Measurements from ENCODE around the gene ZNF664.

ZNF664 gene

DNA sequence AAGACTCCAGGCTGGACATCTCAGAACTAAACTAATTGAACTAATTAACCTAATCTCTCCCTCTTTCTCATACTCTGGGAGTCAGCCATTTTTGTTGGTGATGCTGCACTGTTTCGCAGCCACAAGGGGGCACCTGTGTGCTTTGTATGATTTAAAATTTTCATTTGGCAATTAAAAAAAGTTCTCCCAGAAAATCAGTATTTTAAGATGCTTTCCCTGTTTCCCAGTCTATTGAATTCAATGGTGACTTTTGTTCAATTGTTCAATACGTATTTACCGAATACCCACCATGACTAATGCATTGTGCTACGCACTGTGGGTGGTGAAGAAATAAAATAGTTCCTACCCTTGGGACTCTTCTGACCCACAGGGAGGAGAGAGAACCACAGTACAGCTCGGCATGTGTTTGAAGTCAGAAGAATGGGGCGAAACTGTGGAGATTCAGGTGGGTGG, 63.7 kb downstream of the ZNF664 start:
- DNase-seq: peak; percentile 22 to 40

DNA sequence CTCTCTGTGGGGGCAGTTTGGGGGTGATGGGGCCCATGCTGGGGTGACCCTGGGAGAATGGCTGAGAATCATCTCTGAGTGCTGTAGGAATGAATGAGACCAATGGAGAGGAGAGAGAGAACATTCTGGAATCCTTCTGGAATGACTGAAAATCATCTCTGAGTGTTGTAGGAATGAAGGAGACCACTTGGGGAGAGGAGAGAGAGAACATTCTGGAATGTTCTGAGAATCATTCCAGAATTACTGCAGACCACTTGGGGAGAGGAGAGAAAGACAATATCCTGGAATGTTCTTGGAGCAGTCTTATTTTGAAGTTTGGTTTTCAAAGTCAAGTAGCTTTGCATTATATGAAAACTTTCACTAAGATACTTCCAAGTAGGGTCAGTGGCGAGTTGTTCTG, 64.3 kb downstream of the ZNF664 start:
- DNase-seq: no peak

DNA sequence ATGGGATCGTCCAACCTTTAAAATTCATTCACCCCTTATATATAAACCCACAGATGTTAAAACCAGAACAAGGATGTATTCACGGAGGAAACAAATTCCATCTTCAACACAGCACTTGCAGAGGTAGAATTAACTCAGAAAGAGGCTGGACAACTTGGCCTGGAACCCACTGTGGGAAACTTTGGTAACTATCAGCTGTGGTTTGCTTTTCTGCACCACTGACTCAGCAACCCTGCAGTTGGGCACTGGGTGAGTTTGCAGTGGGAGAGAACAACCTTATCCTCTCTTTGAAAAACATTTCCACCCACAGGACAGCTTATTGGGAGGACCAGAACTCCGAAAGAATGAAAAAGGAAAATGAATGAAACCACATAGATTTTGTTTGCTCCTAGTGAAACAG, 66.3 kb downstream of the ZNF664 start:
- DNase-seq: no peak

DNA sequence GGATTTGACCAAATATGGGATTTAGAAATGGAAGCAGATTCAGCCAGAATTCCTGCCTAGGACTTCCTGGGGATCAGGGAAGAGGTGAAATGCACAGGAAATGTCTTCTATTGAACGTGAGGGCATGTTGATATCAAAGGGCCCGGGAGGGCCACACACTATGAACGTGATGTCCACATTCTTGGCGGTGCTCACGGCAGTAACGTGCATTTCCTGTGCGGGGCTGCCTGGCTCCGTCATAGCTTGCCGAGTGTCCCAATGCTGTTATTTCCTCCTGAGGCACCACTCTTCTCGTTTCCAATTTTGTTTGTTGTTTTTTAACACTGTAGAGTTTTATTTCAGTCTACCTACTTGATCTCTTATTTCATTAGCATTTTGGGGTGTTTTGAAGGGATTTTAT, 67.3 kb downstream of the ZNF664 start:
- no peak for DNase-seq

DNA sequence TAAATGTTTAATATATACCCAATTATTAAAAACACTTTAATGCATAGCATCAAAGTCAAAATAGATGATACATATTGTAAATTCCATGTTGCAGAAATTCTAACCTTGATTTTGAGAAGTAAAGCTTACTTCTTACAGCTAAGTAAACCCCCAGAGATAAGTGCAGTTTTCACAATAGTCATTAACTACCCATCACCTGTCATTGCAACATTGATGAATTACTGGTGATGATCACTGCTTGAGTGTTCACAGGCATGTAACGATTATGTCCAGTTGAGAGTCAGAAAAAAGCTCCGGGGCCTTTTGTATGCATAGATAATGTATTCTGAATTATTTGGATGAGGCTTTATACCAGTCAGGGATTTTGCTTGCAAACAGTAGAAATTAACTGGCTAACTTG, 67.7 kb downstream of the ZNF664 start:
- no peak for DNase-seq

DNA sequence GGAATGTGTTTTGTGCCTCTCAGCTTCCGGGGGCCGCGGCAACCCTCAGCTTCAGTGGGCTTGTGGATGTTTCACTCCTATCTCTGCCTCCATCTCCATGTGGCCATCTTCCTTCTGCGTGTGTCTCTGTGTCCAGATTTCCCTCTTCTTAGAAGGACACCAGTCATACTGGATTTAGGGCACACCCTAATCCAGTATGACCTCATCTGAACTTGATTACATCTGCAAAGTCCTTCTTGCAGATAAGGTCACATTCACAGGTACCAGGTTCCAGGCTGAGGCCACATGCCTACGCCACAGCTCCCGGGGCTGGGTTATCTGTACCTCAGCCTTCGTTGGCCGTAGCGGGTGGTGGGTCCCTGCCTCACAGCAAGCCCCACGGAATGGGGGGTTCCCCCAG, 68.9 kb downstream of the ZNF664 start:
- no peak for DNase-seq

DNA sequence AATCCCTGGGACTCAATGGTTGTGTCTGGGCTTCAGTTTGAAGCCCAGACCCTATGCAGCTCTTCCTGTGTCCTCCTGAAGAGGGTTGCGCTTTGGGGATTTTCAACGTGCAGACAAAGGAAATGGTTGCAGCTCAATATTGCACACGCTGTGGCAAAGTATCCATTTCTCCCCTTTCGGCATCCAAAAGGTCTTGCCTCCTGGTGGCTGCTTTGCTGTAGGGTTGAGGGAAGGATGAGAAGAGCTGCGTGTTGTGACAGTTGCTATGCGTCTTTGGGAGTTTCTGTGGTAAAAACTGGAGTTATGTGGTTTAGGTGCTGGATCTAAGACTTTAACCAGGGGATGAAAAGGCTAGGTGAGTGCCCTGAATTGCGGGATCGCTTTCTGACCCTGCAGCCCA, 71.0 kb downstream of the ZNF664 start:
- no peak for DNase-seq

DNA sequence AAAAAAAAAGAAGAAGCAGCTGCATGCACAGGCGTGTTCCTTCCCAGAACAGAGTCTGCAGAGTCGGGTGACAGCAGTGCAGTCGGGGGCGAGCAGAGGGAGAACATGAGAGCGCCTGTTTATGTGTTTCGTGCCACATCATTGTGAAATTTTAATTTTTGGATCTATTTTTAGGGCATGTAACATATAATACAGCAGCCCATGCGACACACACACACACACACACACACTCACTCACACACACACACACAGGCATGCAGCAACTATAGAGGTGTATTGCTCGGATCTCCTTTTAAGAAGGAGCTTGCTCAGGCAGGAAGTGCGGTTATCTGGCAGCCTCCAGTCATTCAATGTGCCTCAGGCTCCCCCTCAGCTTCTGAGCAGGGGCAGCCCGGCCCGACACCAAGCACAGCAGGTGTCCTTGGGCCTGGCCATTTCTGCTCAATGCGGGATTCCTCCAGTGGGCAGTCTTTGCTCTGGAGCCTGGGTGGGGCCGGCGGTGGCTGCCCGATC, 71.8 kb downstream of the ZNF664 start:
- no peak for DNase-seq

DNA sequence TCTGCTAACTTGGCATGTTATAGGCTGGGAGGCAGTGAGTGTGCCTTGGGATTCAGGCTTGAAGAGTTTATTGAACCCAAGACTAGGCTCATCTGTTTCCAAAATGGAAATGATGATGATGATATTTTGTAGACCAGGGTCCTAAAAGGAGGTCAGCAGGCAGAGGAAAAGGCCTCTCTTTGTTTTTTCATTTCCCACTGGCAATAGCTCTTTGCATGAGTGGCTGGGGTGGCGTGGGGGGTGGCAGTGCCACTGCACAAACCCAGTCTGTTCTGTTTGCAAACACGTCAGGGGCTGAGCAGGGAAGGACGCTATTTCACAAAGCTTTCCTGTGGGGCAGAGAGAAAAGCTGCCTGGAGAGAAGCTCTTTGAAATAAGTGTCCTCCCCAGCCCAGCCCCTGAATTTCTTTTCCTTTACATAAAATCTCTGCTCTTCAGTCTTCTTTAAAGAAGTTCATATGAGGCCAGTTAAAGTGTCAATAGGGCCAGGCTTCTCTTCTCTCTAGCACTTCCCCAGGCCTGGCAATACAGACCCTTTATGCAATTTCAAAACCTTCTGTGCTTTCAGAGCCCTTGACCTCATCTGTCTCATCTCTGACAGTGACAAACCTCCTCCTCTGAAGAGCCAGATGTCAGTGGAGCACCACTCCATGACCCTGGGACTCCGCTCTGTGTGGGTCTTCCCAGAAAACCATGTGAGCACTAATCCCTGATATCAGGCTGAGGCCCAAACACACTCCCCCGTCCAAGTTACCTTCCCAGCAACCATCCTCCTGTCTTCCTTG, 72.8 kb downstream of the ZNF664 start:
- no peak for DNase-seq

DNA sequence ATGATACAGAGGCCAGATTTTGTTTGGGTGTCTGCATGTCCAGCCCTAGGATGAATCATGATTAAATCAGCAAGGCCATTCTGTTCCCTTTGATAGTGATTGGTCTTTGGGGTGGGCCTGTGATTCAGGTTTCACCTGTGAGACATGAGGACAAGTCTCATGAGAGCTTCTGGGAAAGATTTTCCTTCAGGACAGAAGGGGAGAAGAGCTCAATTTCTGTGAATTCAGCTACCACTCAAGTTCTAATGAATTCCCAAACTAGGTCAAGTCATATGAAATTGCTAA, 73.4 kb downstream of the ZNF664 start:
- DNase-seq: no peak

DNA sequence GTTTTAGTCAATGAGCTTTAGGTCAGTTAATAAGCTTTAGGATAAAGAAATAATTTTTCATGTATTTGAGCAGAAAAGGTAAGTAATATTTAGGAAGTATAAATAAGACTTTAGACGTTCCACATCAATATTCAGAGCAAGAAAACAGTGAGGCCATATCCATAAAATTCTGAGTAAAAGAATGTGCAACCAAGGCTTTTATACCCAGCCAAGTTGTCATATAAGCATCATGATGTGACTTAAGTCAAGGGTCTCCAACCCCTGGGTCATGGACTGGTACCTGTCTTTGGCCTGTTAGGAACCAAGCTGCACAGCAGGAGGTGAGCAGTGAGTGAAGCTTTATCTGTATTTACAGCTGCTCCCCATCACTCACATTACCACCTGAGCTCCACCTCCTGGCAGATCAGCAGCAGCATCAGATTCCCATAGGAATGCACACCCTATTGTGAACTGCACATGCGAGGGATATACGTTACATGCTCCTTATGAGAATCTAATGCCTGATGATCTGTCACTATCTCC, 74.1 kb downstream of the ZNF664 start:
- no peak for DNase-seq

DNA sequence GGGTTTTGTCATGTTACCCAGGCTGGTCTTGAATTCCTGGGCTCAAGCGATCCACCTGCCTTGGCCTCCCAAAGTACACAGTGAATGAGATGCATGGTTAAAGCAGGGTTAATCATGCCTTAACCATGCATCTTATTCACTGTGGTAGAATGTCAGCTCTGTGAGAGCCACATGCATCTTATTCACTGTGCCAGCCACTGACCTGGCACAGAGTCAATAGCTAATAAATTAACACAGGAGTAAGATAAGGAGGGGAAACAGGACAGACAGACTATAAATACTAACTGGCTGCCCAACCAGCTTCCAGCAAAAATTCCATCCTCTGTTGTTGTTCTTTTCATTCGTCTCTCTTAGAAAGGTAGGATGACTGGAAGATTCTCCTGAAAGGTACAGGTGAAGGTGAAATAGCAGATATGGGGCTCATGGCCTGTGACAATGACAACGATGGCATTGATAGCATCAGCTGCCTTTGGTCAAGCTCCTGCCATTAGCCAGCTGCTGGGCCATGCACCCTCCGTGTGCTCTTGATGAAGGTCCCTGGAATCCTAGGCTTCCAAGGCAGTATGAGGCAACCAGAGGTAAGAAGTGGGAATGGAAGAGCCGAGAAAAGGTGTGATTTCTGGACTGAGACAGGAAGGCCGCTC, 76.6 kb downstream of the ZNF664 start:
- no peak for DNase-seq

DNA sequence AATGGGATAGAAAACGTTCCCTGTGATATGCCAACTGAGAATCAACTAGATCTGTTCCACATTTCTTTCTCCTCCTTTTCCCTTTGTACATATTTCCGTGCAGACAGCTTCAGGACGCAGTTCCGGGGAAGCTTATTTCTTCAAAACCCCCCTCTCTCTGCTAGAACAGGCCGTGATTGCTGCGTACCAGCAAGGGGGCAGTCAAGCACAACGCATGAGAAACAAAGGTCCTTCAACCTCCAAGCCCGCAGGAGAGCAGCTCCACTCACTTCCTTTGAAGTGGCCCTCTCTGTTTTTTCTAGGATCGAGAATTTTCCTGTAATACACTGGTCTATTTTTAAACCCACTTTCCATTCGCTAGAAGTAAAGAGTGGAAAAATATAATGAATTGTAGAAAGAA, 80.8 kb downstream of the ZNF664 start:
- DNase-seq: no peak

DNA sequence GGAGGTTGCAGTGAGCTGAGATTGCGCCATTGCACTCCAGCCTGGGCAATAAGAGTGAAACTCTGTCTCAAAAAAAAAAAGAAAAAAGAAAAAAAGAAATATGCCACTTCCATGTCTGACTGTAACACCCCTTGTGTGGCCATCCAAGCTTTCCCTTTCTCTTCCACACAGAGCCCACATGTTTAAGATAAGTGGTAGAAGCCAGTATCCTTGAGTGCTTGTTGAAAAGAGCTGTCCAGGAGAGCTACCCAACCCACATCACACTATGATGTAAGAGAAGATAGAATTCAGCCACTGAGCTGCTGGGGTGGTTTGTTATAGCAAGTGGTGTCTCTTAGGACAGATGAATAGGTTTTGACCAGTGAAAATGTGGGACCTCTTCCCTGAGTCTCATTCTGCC, 82.1 kb downstream of the ZNF664 start:
- DNase-seq: no peak

DNA sequence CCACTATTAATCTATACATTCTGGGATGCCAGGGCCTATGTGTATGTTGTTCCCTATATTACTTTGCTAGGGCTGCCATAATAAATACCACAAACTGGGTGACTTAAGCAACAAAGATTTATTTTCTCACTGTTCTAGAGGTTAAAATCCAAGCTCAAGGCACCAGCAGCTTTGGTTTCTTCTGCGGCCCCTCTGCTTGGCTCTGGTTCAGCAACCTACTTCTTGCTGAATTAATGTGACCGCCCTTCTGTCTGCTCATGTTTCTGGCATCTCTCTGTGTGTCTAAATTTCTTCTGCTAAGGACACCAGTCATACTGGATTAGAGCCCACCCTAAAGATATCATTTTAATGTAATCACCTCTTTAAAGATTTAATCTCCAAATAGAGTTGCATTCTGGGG, 84.7 kb downstream of the ZNF664 start:
- no peak for DNase-seq

DNA sequence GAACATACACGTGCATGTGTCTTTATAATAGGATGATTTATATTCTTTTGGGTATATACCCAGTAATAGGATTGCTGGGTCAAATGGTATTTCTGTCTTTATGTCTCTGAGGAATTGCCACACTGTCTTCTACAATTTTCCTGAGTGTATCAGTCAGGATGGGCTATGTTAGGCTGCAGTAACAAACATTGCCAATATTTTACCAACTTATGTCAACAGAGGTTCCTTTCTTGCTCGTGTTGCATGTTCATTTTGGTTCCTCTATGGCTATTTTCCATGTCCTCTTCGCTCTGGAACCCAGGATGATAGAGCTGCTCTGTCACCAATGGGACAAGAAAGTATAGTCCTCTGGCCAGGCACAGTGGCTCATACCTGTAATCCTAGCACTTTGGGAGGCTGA, 86.7 kb downstream of the ZNF664 start:
- no peak for DNase-seq

Measured in stimulated activated CD4-positive, alpha-beta T cell treated with anti-CD3 and anti-CD28 coated beads, Interleukin-2, amount 100 ng/mL, for 48 hours (primary cell).